RWPE2 (cell line): Measurements from ENCODE around the gene DUSP16.

Source experiments
- ATAC-seq: fragments of 200-7000 bp; cut with Tn5 transposase; 3 replicates; pipeline ENCODE4 v1.9.1; 2021; ENCODE audit warnings: low read depth
- DNase-seq: peaks from one replicate; pipeline ENCODE4 v3.0.0-alpha.2; 2020; ENCODE audit warnings: low spot score
- H3K27ac ChIP-seq: fragments of 450-650 bp; 2 replicates; pipeline ENCODE4 v1.5.1; 2017; ENCODE audit warnings: mild to moderate bottlenecking; ENCODE audit not compliant: poor library complexity, severe bottlenecking
- H3K27me3 ChIP-seq: fragments of 250-450 bp; sonication (Bioruptor Pico); 2 replicates; pipeline ENCODE4 v1.5.1; 2021; ENCODE audit warnings: mild to moderate bottlenecking, moderate library complexity; ENCODE audit not compliant: insufficient read depth, poor library complexity, severe bottlenecking
- H3K36me3 ChIP-seq: fragments of 250-450 bp; sonication (Bioruptor Pico); 2 replicates; pipeline ENCODE4 v1.5.1; 2020; ENCODE audit warnings: low read depth, mild to moderate bottlenecking, moderate library complexity
- H3K4me1 ChIP-seq: fragments of 250-450 bp; sonication (Bioruptor Pico); 2 replicates; pipeline ENCODE4 v1.5.1; 2021; ENCODE audit warnings: mild to moderate bottlenecking, moderate library complexity; ENCODE audit not compliant: insufficient read depth, poor library complexity, severe bottlenecking
- H3K4me3 ChIP-seq: fragments of 250-450 bp; sonication (Bioruptor Pico); 2 replicates; pipeline ENCODE4 v1.5.1; 2021; ENCODE audit warnings: mild to moderate bottlenecking, moderate library complexity; ENCODE audit not compliant: severe bottlenecking
- H3K9me3 ChIP-seq: fragments of 250-450 bp; sonication (Bioruptor Pico); 2 replicates; pipeline ENCODE4 v1.5.1; 2021; ENCODE audit warnings: mild to moderate bottlenecking, moderate library complexity; ENCODE audit not compliant: severe bottlenecking
- CTCF ChIP-seq: fragments of 450-650 bp; IDR thresholded peaks from one replicate; pipeline ENCODE4 v1.5.1; 2017; ENCODE audit warnings: mild to moderate bottlenecking, moderate library complexity; ENCODE audit not compliant: poor library complexity, severe bottlenecking

Gene DUSP16

DNA sequence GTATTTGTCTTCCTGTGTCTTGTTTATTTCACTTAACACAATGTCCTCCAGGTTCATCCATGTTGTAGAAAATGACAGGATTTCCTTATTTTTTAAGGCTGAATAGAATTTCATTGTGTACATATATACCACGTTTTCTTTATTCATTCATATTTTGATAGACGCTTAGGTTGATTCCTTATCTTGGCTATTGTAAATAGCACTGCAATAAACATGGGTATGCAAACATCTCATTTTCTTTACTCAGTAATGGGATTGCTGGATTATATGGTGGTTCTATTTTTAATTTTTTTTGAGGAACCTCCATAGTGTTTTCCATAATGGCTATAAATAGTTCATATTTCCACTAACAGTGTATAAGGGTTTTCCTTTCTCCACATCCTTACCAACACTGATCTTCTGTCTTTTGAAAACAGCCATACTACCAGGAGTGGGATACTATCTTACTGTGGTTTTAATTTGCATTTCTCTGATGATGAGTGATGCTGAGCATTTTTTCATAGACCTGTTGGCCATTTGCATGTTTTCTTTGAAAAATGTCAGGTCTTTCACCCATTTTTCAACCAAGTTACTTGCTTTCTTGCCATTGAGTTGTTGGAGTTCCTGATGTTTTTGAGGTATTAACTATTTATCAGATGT is 32.8 kb downstream of the DUSP16 start:
- Histone ChIP-seq H3K27me3 (no peaks in the 10 kb centered on the region), H3K4me1 (peaks cover 8% of the 10 kb centered on the region), H3K9me3 (no peaks in the 10 kb centered on the region), H3K36me3 (no peaks in the 10 kb centered on the region), H3K27ac (no peak overlapping the region), H3K4me3 (no peak overlapping the region)
- DNase-seq (no peak), ATAC-seq (no peak)
- TF ChIP-seq CTCF, result no peak

GRCh38 chr12:12528361-12529270 is 34.0 kb downstream of the DUSP16 start:
- no peak overlapping the region for H3K27ac ChIP-seq
- no peak for DNase-seq
- no peaks in the 10 kb centered on the region for H3K27me3 ChIP-seq
- H3K36me3 ChIP-seq, result no peaks in the 10 kb centered on the region
- peaks cover 8% of the 10 kb centered on the region for H3K4me1 ChIP-seq
- TF ChIP-seq CTCF, result no peak
- H3K9me3 ChIP-seq, result no peaks in the 10 kb centered on the region
- H3K4me3 ChIP-seq, result no peak overlapping the region
- no peak for ATAC-seq

DNA sequence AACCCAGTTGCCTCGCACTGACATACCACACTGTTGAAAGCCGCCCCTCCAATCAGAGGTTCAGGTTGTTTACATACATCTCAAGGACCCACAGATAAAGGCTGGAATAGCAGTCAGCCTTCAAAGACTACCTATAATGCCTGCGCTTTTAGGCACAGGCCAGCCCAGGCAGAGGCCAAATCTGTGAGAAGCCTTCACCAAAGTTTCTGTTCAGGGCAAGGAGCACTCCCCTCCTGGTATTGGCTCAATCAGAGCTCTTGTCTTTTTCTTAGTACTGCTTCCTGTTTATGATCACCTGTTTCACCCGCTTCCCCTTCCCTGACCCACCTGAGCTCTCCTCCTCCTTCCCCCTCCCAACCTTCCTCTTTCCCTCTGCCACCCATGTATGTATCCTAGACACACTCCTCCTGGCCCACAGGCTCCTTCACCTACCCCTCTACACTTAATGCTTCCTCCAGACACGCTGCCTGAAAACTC is 34.8 kb downstream of the DUSP16 start:
- no peak overlapping the region for H3K27ac ChIP-seq
- H3K4me1 ChIP-seq, result peaks cover under 1% of the 10 kb centered on the region
- no peak for DNase-seq
- no peak for ATAC-seq
- H3K27me3 ChIP-seq, result no peaks in the 10 kb centered on the region
- no peaks in the 10 kb centered on the region for H3K36me3 ChIP-seq
- no peaks in the 10 kb centered on the region for H3K9me3 ChIP-seq
- H3K4me3 ChIP-seq, result no peak overlapping the region
- no peak for TF ChIP-seq CTCF

DNA sequence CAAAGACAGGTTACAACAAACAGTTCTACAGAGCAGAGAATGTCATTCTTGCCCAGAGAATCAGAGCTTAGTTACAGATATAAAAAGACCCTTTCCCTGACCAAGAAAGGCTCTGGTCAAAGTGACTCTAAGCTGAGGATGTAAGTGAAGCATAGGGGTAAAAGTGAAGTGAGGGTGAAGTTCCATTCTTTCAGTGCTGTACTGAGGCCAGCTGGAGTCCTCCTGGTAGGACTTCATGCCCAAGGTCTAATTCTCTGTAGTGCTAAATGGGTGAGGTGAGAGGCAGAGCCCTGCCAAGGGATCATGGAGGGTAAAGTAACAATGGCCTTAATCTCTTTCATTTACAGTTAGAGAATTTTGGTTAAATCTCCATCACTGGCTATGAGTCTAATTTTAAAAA is 38.5 kb downstream of the DUSP16 start:
- no peak overlapping the region for H3K4me3 ChIP-seq
- DNase-seq (no peak), ATAC-seq (no peak)
- H3K27me3 ChIP-seq, result no peaks in the 10 kb centered on the region
- no peak overlapping the region for H3K27ac ChIP-seq
- no peaks in the 10 kb centered on the region for H3K36me3 ChIP-seq
- H3K4me1 ChIP-seq, result no peaks in the 10 kb centered on the region
- H3K9me3 ChIP-seq, result no peaks in the 10 kb centered on the region
- TF ChIP-seq CTCF, result no peak
